Measurements from ENCODE around the gene FCN3.

DNA sequence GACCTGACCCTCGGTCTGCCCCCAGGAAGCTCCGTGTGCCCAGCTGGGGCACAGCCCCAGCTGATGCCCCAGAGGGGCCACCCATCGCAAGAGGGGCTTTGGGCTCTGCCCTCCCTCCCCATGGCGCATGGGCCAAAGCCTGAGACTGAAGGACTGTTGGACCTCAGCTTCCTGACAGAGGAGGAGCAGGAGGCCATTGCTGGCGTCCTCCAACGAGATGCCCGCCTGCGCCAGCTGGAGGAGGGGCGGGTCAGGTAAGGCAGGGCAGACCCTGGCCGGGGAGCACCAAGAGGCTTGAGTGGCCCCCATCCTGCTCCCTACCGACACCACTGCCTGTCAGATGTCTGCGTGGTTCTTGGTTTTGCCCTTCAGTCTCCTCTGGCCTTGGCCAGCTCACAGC is 29.4 kb downstream of the FCN3 start:
- TF ChIP-seq, protein P1, sequence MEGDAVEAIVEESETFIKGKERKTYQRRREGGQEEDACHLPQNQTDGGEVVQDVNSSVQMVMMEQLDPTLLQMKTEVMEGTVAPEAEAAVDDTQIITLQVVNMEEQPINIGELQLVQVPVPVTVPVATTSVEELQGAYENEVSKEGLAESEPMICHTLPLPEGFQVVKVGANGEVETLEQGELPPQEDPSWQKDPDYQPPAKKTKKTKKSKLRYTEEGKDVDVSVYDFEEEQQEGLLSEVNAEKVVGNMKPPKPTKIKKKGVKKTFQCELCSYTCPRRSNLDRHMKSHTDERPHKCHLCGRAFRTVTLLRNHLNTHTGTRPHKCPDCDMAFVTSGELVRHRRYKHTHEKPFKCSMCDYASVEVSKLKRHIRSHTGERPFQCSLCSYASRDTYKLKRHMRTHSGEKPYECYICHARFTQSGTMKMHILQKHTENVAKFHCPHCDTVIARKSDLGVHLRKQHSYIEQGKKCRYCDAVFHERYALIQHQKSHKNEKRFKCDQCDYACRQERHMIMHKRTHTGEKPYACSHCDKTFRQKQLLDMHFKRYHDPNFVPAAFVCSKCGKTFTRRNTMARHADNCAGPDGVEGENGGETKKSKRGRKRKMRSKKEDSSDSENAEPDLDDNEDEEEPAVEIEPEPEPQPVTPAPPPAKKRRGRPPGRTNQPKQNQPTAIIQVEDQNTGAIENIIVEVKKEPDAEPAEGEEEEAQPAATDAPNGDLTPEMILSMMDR (IDR thresholded peaks at IDR 0.05; ENCODE audit: poor library complexity) = no peak
- no peak for TF ChIP-seq EZH2phosphoT487 (IDR thresholded peaks at IDR 0.05; ENCODE audit: low read depth, severe bottlenecking, unreplicated experiment)

All from hepatocyte (in vitro differentiated cells).